Suprapubic skin (tissue), 3 donors: Measurements from ENCODE around the gene RBFA.

Source experiments
- CTCF ChIP-seq, 2 donors: fragments of 200-600 bp in 1 of 2; fragments of 450-650 bp in 1 of 2; sonication (generic) in 1 of 2; IDR thresholded peaks; one replicate each; pipeline ENCODE4 v1.5.1; 2016 to 2019; ENCODE audit warnings: antibody characterized with exemption in 2 of 2, mild to moderate bottlenecking in 1 of 2, moderate library complexity in 1 of 2
- POLR2AphosphoS5 ChIP-seq, 3 donors: sonication (generic); formaldehyde crosslinking; IDR thresholded peaks; one replicate each; pipeline ENCODE4 v1.6.1; 2017; ENCODE audit warnings: antibody characterized with exemption in 3 of 3

GRCh38 chr18:80046961-80047541 lies 12.8 kb downstream of the RBFA start:
- no peak for TF ChIP-seq CTCF (IDR thresholded peaks at IDR 0.05)
- TF ChIP-seq POLR2AphosphoS5 (IDR thresholded peaks at IDR 0.05), result no peak
